HepG2 (cell line): ENCODE results near the gene GJD3. TPM values are rescaled to one million over a fixed set of nuclear protein-coding genes. Genes with fewer than 3 reads are reported as not detected.
A peak's percentile ranks its signal among the peaks of the same experiment; 100 is the strongest.
"Not testable (repeated sequence)": the region's sequence is repeated elsewhere in the genome, so short reads cannot be mapped to it uniquely, and the experiment has no call there.

Source experiments
- ATAC-seq: fragments of 200-7000 bp; cut with Tn5 transposase; 3 replicates; pipeline ENCODE4 v1.9.1; 2020; ENCODE audit warnings: mild to moderate bottlenecking, moderate library complexity
- BruUV-seq: library from RNA; stranded (reverse); fragments of 400-500 nt; replicated peaks from 2 replicates; lab custom pipeline; 2021; lab: Mats Ljungman, UMichigan
- CTCF ChIA-PET: fragments of 300-600 bp; formaldehyde crosslinking; extraction: SDS; loops from one replicate; lab custom pipeline; 2021; ENCODE audit warnings: low total read pairs, inconsistent platforms, low intra/inter-chr PET ratio; lab: Yijun Ruan, JAX
- POLR2A ChIA-PET: fragments of 350-600 bp; sonication (Branson Sonifier 250); formaldehyde crosslinking; loops from one replicate; lab custom pipeline; 2020; ENCODE audit warnings: antibody characterized with exemption, inconsistent platforms; lab: Yijun Ruan, JAX
- DNase-seq: peaks from one replicate; pipeline ENCODE4 v3.0.0-alpha.2; 2015; ENCODE audit warnings: low spot score
- FAIRE-seq: peaks from 3 replicates; lab custom pipeline; 2011; peaks lifted over from hg19 to GRCh38; lab: Jason Lieb, UNC
- H2AFZ ChIP-seq: one replicate; pipeline ENCODE4 v1.6.1; 2011; ENCODE audit warnings: low read length, inconsistent platforms
- H3K27ac ChIP-seq: fragments of 300-600 bp; 3 replicates; pipeline ENCODE4 v1.8.0; 2011; ENCODE audit warnings: mixed run types, mild to moderate bottlenecking, mixed read lengths, low read length, inconsistent platforms; ENCODE audit not compliant: insufficient read depth; ENCODE audit errors: extremely low read length
- H3K27me3 ChIP-seq, 2 experiments: fragments of 200-600 bp in 1 of 2; 2 replicates in 1 of 2; 3 replicates in 1 of 2; pipeline versions ENCODE4 v1.6.0 to v1.8.0; 2011; ENCODE audit warnings: low read length in 2 of 2, mild to moderate bottlenecking in 2 of 2, moderate library complexity in 2 of 2, inconsistent platforms in 1 of 2; ENCODE audit not compliant: insufficient read depth in 2 of 2, control insufficient read depth in 1 of 2
- H3K36me3 ChIP-seq, 2 experiments: fragments of 200-600 bp in 1 of 2; replicated peaks in 1 of 2; 2 replicates in 1 of 2; 3 replicates in 1 of 2; pipeline versions ENCODE4 v1.5.1 to v1.8.0; 2011; ENCODE audit warnings: low read length in 2 of 2, inconsistent platforms in 1 of 2; ENCODE audit not compliant: insufficient read depth in 2 of 2, control insufficient read depth in 1 of 2
- H3K4me1 ChIP-seq: 2 replicates; pipeline ENCODE4 v1.5.1; 2012; ENCODE audit warnings: low read length, inconsistent platforms; ENCODE audit not compliant: insufficient read depth
- H3K4me2 ChIP-seq: 2 replicates; pipeline ENCODE4 v1.6.0; 2011; ENCODE audit warnings: low read depth, low read length, inconsistent platforms
- H3K4me3 ChIP-seq, 3 experiments: fragments of 200-600 bp in 1 of 3; sonication (generic), shearing (Covaris generic) in 1 of 3; replicated peaks in 1 of 3; 2 replicates each; pipeline ENCODE4 v1.5.1; 2011 to 2016; ENCODE audit warnings: low read length in 3 of 3, inconsistent platforms in 2 of 3, low read depth in 2 of 3, mild to moderate bottlenecking in 2 of 3, control low read depth in 1 of 3, mixed read lengths in 1 of 3; ENCODE audit not compliant: insufficient read depth in 1 of 3
- H3K79me2 ChIP-seq: one replicate; pipeline ENCODE4 v1.6.1; 2011; ENCODE audit warnings: low read length, inconsistent platforms; ENCODE audit not compliant: insufficient read depth
- H3K9ac ChIP-seq: 2 replicates; pipeline ENCODE4 v1.6.0; 2011; ENCODE audit warnings: mild to moderate bottlenecking, low read depth, low read length, inconsistent platforms; ENCODE audit not compliant: insufficient read depth
- H3K9me3 ChIP-seq: 2 replicates; pipeline ENCODE4 v1.5.1; 2012; ENCODE audit warnings: mild to moderate bottlenecking, low read length
- H4K20me1 ChIP-seq: 2 replicates; pipeline ENCODE4 v1.6.0; 2011; ENCODE audit warnings: inconsistent platforms, mild to moderate bottlenecking, low read length, moderate library complexity; ENCODE audit not compliant: insufficient read depth
- CTCF ChIP-seq: sonication (generic); formaldehyde crosslinking; IDR thresholded peaks from 2 replicates; pipeline ENCODE4 v1.5.0; 2020; ENCODE audit warnings: mild to moderate bottlenecking, missing genetic modification reagents, moderate library complexity
- ZNF121 ChIP-seq: sonication (generic); formaldehyde crosslinking; IDR thresholded peaks from 2 replicates; pipeline ENCODE4 v1.5.0; 2020; ENCODE audit warnings: mild to moderate bottlenecking, missing genetic modification reagents
- ZNF362 ChIP-seq: sonication (generic); formaldehyde crosslinking; IDR thresholded peaks from 2 replicates; pipeline ENCODE4 v1.4.0; 2020; ENCODE audit warnings: missing genetic modification reagents, mild to moderate bottlenecking, borderline replicate concordance
- WGBS: methylation state at CpG from one replicate; pipeline ENCODE4 v1.1.6; 2017; ENCODE audit warnings: low lambda C conversion rate; 5-methylcytosine and 5-hydroxymethylcytosine counted together
- in situ Hi-C: cut with HindIII; loops from 2 replicates; pipeline ENCODE4 v1.10.0; 2017; ENCODE audit warnings: low pct_unique_long_range_greater_than_20kb; ENCODE audit not compliant: extremely low pct_ligation_motif_present
- intact Hi-C: fragments of 100-400 bp; cut with micrococcal nuclease; formaldehyde crosslinking; loops from one replicate; pipeline ENCODE4 v1.10.0; 2022; ENCODE audit not compliant: unreplicated experiment
- polyA plus RNA-seq, 8 experiments: library from polyadenylated mRNA; depleted of rRNA in 3 of 8; stranded (reverse) in 7 of 8; unstranded in 1 of 8; fragments of >200 nt; fragmentation: Illumina TruSeq in 4 of 8; extraction: Trizol in 4 of 8; gene quantifications; 2 replicates each; pipeline versions ENCODE4 v1.2.1 to v1.2.3, GENCODE V29; 2011 to 2016; ENCODE audit warnings: low read depth in 4 of 8, missing spikeins in 1 of 8, mixed read lengths in 1 of 8; ENCODE audit not compliant: insufficient read depth in 1 of 8
- total RNA-seq, 5 experiments: library from RNA; depleted of rRNA; stranded (reverse); fragments of >200 nt; fragmentation: Illumina TruSeq; extraction: Trizol; gene quantifications; 2 replicates each; pipeline ENCODE4 v1.2.3, GENCODE V29; 2016; ENCODE audit warnings: low read depth in 1 of 5

GJD3 gene
- total and polyA plus RNA-seq, 2 of the 13 experiments (the other 11 are each of a cell fraction or from before 2014, with no cell fraction given): not detected

GRCh38 chr17:40399185-40399584 lies 34.6 kb upstream of the GJD3 start (continued):
- TF ChIP-seq CTCF (peak; percentile 51), ZNF362 (peak; percentile 57; the same call in 1 of the 2 replicates)

GRCh38 chr17:40386555-40386954 lies 22.0 kb upstream of the GJD3 start:
- ATAC-seq: 0 out of 3 replicates have a peak, but pooled peaks have one; percentile 19
- H3K79me2 ChIP-seq, H3K4me2 ChIP-seq, H2AFZ ChIP-seq, H3K9ac ChIP-seq, H3K27ac ChIP-seq, H3K4me3 ChIP-seq, H3K27me3 ChIP-seq, DNase-seq, intact Hi-C loops, CTCF ChIA-PET, H3K9me3 ChIP-seq, H4K20me1 ChIP-seq, BruUV-seq, POLR2A ChIA-PET, FAIRE-seq, in situ Hi-C loops, H3K4me1 ChIP-seq: not testable (repeated sequence)
- 97% methylated on average over 3 of the region's 3 CpGs for WGBS
- TF ChIP-seq ZNF121 (CRISPR knock-in tag): peak; percentile 71
- peaks cover 7 to 35% of the 10 kb centered on the region in 2 experiments for H3K36me3 ChIP-seq
